Limb (tissue), 2 donors: ENCODE results near the gene TMEM169.

Experiments used
- DNase-seq, 2 donors: peaks; one replicate each; pipeline ENCODE4 v3.0.0-alpha.2; 2016; ENCODE audit errors: extremely low spot score in 2 of 2

Gene TMEM169

GRCh38 chr2:216081487-216082116 is at the start of gene TMEM169, which contains the start of gene PECR:
TMEM169 (plus strand) TSS chr2:216081919; CDS start chr2:216095964, 14,045 bp downstream.
PECR (minus strand) TSS chr2:216081809; CDS start chr2:216081741, 68 bp downstream.
- DNase-seq, result peak; percentile 41 to 87

- no peak for DNase-seq
These were observed 49.6 kb upstream of the TMEM169 start for GRCh38 chr2:216031960-216032689.

- DNase-seq, result no peak
These were observed 48.3 kb upstream of the TMEM169 start for GRCh38 chr2:216033403-216033802.

GRCh38 chr2:216034065-216034464 is 47.7 kb upstream of the TMEM169 start:
- peak; percentile 65 to 81 for DNase-seq

- no peak for DNase-seq
These were observed 41.8 kb upstream of the TMEM169 start for GRCh38 chr2:216039918-216040317.

GRCh38 chr2:216041438-216041837 is 40.3 kb upstream of the TMEM169 start:
- DNase-seq, result no peak

GRCh38 chr2:216043949-216044348 is 37.8 kb upstream of the TMEM169 start:
- DNase-seq, result no peak

GRCh38 chr2:216044883-216045486 is 36.7 kb upstream of the TMEM169 start:
- no peak for DNase-seq

GRCh38 chr2:216047397-216047796 is 34.3 kb upstream of the TMEM169 start:
- no peak for DNase-seq

- DNase-seq, result no peak
These were observed 32.3 kb upstream of the TMEM169 start for GRCh38 chr2:216049452-216049851.

GRCh38 chr2:216051350-216051749 is 30.4 kb upstream of the TMEM169 start:
- no peak for DNase-seq

GRCh38 chr2:216052420-216052819 is 29.3 kb upstream of the TMEM169 start:
- no peak for DNase-seq

GRCh38 chr2:216055680-216056079 is 26.0 kb upstream of the TMEM169 start:
- no peak for DNase-seq

- no peak for DNase-seq
These were observed 25.0 kb upstream of the TMEM169 start for GRCh38 chr2:216056739-216057138.

GRCh38 chr2:216057688-216058193 is 24.0 kb upstream of the TMEM169 start:
- DNase-seq, result no peak

- DNase-seq, result no peak
These were observed 22.4 kb upstream of the TMEM169 start for GRCh38 chr2:216059233-216059834.

- DNase-seq, result no peak
These were observed 17.6 kb upstream of the TMEM169 start for GRCh38 chr2:216064014-216064630.

GRCh38 chr2:216064665-216065064 is 17.1 kb upstream of the TMEM169 start:
- no peak for DNase-seq

- DNase-seq, result no peak
These were observed 15.5 kb upstream of the TMEM169 start for GRCh38 chr2:216066230-216066629.

GRCh38 chr2:216069028-216069427 is 12.7 kb upstream of the TMEM169 start:
- DNase-seq, result no peak

- DNase-seq, result no peak
These were observed 11.5 kb upstream of the TMEM169 start for GRCh38 chr2:216070195-216070594.
